Measurements from ENCODE around the gene GNG8. TPM values are rescaled to one million over a fixed set of nuclear protein-coding genes. Genes with fewer than 3 reads are reported as not detected.
A peak's percentile ranks its signal among the peaks of the same experiment; 100 is the strongest.

The GNG8 gene
- total and polyA plus RNA-seq, 10 of the 15 experiments (the other 5 are each of a cell fraction or from before 2014, with no cell fraction given), result 1.2 to 6.6 (median 2.7) TPM; not detected in 6

GRCh38 chr19:46661020-46661731, 25.2 kb upstream of the GNG8 start, which contains the start of gene DACT3 (continued):
- TF ChIP-seq BCLAF1 (IDR thresholded peaks at IDR 0.05) (no peak), HCFC1 (IDR thresholded peaks at IDR 0.05; ENCODE audit: low read length) (no peak), CEBPB (IDR thresholded peaks at IDR 0.05; ENCODE audit: borderline replicate concordance in 1 of 2, low read depth in 2 of 2, low read length in 2 of 2) (no peak), RAD21 (IDR thresholded peaks at IDR 0.05; ENCODE audit: insufficient read depth, low read depth, low read length) (no peak), EED (IDR thresholded peaks at IDR 0.05; ENCODE audit: low read depth) (no peak), TCF3 (IDR thresholded peaks at IDR 0.05; ENCODE audit: borderline replicate concordance, insufficient read depth, low read depth, low read length) (no peak), TBL1XR1 (IDR thresholded peaks at IDR 0.05; ENCODE audit: low read depth, low read length) (no peak), RB1 (IDR thresholded peaks at IDR 0.05; ENCODE audit: borderline replicate concordance) (no peak), NFXL1 (IDR thresholded peaks at IDR 0.05; ENCODE audit: borderline replicate concordance) (no peak), CREB1 (IDR thresholded peaks at IDR 0.05; ENCODE audit: low read depth) (peak; percentile 93), MEF2A (IDR thresholded peaks at IDR 0.05; ENCODE audit: insufficient read depth, low read depth, low read length) (peak; percentile 76), ZNF384 (IDR thresholded peaks at IDR 0.05; ENCODE audit: borderline replicate concordance, low read depth, low read length) (no peak), ZNF24 (IDR thresholded peaks at IDR 0.05) (no peak), BMI1 (IDR thresholded peaks at IDR 0.05; ENCODE audit: borderline replicate concordance) (no peak), STAT3 (IDR thresholded peaks at IDR 0.05; ENCODE audit: low read depth, low read length) (no peak), TCF12 (IDR thresholded peaks at IDR 0.05; ENCODE audit: low read depth, low read length) (peak; percentile 41; the same call in 1 of the 2 replicates), ETV6 (conservative IDR thresholded peaks at IDR 0.05 in 1 of 2, IDR thresholded peaks at IDR 0.05 in 1 of 2; ENCODE audit: borderline replicate concordance in 1 of 2, low read depth in 1 of 2) (no peak), E2F4 (IDR thresholded peaks at IDR 0.05; ENCODE audit: low read depth, low read length) (no peak), PAX5 (IDR thresholded peaks at IDR 0.05; ENCODE audit: borderline replicate concordance, low read depth, low read length) (no peak), DPF2 (IDR thresholded peaks at IDR 0.05) (no peak)
- TF ChIP-seq, protein P1, sequence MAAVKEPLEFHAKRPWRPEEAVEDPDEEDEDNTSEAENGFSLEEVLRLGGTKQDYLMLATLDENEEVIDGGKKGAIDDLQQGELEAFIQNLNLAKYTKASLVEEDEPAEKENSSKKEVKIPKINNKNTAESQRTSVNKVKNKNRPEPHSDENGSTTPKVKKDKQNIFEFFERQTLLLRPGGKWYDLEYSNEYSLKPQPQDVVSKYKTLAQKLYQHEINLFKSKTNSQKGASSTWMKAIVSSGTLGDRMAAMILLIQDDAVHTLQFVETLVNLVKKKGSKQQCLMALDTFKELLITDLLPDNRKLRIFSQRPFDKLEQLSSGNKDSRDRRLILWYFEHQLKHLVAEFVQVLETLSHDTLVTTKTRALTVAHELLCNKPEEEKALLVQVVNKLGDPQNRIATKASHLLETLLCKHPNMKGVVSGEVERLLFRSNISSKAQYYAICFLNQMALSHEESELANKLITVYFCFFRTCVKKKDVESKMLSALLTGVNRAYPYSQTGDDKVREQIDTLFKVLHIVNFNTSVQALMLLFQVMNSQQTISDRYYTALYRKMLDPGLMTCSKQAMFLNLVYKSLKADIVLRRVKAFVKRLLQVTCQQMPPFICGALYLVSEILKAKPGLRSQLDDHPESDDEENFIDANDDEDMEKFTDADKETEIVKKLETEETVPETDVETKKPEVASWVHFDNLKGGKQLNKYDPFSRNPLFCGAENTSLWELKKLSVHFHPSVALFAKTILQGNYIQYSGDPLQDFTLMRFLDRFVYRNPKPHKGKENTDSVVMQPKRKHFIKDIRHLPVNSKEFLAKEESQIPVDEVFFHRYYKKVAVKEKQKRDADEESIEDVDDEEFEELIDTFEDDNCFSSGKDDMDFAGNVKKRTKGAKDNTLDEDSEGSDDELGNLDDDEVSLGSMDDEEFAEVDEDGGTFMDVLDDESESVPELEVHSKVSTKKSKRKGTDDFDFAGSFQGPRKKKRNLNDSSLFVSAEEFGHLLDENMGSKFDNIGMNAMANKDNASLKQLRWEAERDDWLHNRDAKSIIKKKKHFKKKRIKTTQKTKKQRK (IDR thresholded peaks at IDR 0.05; ENCODE audit: low read depth, low read length), result no peak
- TF ChIP-seq, protein P2, sequence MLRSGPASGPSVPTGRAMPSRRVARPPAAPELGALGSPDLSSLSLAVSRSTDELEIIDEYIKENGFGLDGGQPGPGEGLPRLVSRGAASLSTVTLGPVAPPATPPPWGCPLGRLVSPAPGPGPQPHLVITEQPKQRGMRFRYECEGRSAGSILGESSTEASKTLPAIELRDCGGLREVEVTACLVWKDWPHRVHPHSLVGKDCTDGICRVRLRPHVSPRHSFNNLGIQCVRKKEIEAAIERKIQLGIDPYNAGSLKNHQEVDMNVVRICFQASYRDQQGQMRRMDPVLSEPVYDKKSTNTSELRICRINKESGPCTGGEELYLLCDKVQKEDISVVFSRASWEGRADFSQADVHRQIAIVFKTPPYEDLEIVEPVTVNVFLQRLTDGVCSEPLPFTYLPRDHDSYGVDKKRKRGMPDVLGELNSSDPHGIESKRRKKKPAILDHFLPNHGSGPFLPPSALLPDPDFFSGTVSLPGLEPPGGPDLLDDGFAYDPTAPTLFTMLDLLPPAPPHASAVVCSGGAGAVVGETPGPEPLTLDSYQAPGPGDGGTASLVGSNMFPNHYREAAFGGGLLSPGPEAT (IDR thresholded peaks at IDR 0.05; ENCODE audit: low read depth), result no peak
